Measurements from ENCODE around the gene MRPL10.

The MRPL10 gene

GRCh38 chr17:47831003-47831933 lies at the start of gene MRPL10, which contains the start of gene LRRC46:
TSS of gene MRPL10 (minus strand) at chr17:47831541. CDS start at chr17:47831511, 30 bp downstream.
TSS of gene LRRC46 (plus strand) at chr17:47831670. CDS start at chr17:47831990, 320 bp downstream.
- DNase-seq (ENCODE audit: low read depth in 2 of 3, low spot score in 2 of 3): peak; percentile 77 to 86 (median 85)

GRCh38 chr17:47879776-47880454 lies 48.6 kb upstream of the MRPL10 start:
- no peak for DNase-seq (ENCODE audit: low read depth in 2 of 3, low spot score in 2 of 3)

GRCh38 chr17:47879028-47879585 lies 47.8 kb upstream of the MRPL10 start:
- no peak for DNase-seq (ENCODE audit: low read depth in 2 of 3, low spot score in 2 of 3)

GRCh38 chr17:47878203-47879027 lies 47.1 kb upstream of the MRPL10 start:
- no peak for DNase-seq (ENCODE audit: low read depth in 2 of 3, low spot score in 2 of 3)

- DNase-seq (ENCODE audit: low read depth in 2 of 3, low spot score in 2 of 3): no peak
Observed at GRCh38 chr17:47877368-47878034, 46.2 kb upstream of the MRPL10 start.

GRCh38 chr17:47875011-47875985 lies 44.0 kb upstream of the MRPL10 start:
- DNase-seq (ENCODE audit: low read depth in 2 of 3, low spot score in 2 of 3): no peak

- no peak for DNase-seq (ENCODE audit: low read depth in 2 of 3, low spot score in 2 of 3)
Observed at GRCh38 chr17:47873200-47874090, 42.1 kb upstream of the MRPL10 start.

GRCh38 chr17:47872651-47873161 lies 41.4 kb upstream of the MRPL10 start:
- DNase-seq (ENCODE audit: low read depth in 2 of 3, low spot score in 2 of 3): no peak

- DNase-seq (ENCODE audit: low read depth in 2 of 3, low spot score in 2 of 3): no peak
Observed at GRCh38 chr17:47872019-47872650, 40.8 kb upstream of the MRPL10 start.

- no peak for DNase-seq (ENCODE audit: low read depth in 2 of 3, low spot score in 2 of 3)
Observed at GRCh38 chr17:47871048-47871447, 39.7 kb upstream of the MRPL10 start.

- DNase-seq (ENCODE audit: low read depth in 2 of 3, low spot score in 2 of 3): no peak
Observed at GRCh38 chr17:47870056-47870455, 38.7 kb upstream of the MRPL10 start.

- no peak for DNase-seq (ENCODE audit: low read depth in 2 of 3, low spot score in 2 of 3)
Observed at GRCh38 chr17:47869114-47869513, 37.8 kb upstream of the MRPL10 start.

GRCh38 chr17:47867813-47868533 lies 36.6 kb upstream of the MRPL10 start:
- no peak for DNase-seq (ENCODE audit: low read depth in 2 of 3, low spot score in 2 of 3)

GRCh38 chr17:47866941-47867340 lies 35.6 kb upstream of the MRPL10 start:
- no peak for DNase-seq (ENCODE audit: low read depth in 2 of 3, low spot score in 2 of 3)

GRCh38 chr17:47864791-47865216 lies 33.5 kb upstream of the MRPL10 start:
- no peak for DNase-seq (ENCODE audit: low read depth in 2 of 3, low spot score in 2 of 3)

GRCh38 chr17:47862621-47863440 lies 31.5 kb upstream of the MRPL10 start:
- DNase-seq (ENCODE audit: low read depth in 2 of 3, low spot score in 2 of 3): no peak
